ENCODE results near the gene SDS.

DNA sequence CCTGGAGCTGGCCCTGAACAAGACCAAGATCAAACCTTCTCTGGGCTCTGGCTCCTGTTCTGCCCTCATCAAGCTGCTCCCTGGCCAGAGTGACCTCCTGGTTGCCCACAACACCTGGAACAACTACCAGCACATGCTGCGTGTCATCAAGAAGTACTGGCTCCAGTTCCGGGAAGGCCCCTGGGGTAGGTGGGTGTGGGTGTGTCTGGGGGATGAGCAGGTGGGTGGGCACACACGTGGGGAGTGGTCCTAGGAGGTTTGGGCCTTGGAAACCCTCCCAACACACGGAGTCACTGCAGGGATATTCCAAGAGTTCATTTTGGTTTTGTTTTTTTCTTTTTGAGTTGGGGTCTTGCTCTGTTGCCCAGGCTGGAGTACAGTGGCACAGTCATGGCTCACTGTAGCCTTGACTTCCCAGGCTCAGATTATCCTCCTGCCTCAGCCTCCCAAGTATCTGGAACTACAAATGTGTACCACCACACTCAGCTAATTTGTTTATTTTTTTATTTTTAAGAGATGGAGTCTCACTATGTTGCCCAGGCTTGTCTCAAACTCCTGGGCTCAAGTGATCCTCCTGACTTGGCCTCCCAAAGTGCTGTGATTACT lies 28.8 kb downstream of the SDS start:
- TF ChIP-seq CTCF (IDR thresholded peaks at IDR 0.05): no peak
- TF ChIP-seq POLR2A (IDR thresholded peaks at IDR 0.05): no peak
- no peak for TF ChIP-seq EP300 (IDR thresholded peaks at IDR 0.05)
